DOHH2 (cell line): ENCODE measurements around the gene INO80D.

Experiments
- EZH2phosphoT487 ChIP-seq: fragments of 200-600 bp; sonication (generic); IDR thresholded peaks from 2 replicates; pipeline ENCODE4 v1.6.1; 2017; ENCODE audit warnings: borderline replicate concordance, mild to moderate bottlenecking, antibody characterized with exemption, low read length, moderate library complexity, mixed read lengths
- TF ChIP-seq, protein P1 (sequence below): fragments of 200-600 bp; sonication (generic); IDR thresholded peaks from one replicate; pipeline ENCODE4 v1.5.1; 2014; ENCODE audit warnings: antibody characterized with exemption, mild to moderate bottlenecking, low read depth, low read length; ENCODE audit not compliant: poor library complexity, severe bottlenecking

DNA sequence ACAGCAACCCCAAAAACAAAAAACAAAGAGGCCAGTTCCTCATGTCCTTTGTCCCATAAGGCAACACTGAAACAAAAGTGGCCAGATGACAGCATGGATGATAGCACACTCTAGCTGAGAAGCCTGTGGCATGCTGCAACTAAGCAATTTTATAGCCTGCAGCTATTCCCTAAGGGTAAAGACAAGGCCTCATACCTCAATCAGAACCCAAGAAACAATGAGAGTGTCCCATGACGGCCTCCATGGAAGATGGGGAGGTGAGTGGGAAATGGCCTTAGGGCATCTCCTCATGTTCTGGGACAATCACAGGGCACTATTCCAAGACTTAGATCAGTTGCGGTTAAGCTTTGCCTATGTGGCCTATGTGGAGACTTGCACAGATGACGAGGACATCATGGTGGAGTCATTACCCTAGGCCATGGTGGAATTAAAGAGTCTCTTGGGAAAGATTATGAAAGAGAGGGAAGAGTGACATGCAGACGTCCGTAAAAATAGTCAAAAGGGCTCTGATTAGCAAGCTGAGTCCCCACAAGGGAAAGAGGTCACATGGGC is 103.1 kb downstream of the INO80D start:
- TF ChIP-seq, protein P1, sequence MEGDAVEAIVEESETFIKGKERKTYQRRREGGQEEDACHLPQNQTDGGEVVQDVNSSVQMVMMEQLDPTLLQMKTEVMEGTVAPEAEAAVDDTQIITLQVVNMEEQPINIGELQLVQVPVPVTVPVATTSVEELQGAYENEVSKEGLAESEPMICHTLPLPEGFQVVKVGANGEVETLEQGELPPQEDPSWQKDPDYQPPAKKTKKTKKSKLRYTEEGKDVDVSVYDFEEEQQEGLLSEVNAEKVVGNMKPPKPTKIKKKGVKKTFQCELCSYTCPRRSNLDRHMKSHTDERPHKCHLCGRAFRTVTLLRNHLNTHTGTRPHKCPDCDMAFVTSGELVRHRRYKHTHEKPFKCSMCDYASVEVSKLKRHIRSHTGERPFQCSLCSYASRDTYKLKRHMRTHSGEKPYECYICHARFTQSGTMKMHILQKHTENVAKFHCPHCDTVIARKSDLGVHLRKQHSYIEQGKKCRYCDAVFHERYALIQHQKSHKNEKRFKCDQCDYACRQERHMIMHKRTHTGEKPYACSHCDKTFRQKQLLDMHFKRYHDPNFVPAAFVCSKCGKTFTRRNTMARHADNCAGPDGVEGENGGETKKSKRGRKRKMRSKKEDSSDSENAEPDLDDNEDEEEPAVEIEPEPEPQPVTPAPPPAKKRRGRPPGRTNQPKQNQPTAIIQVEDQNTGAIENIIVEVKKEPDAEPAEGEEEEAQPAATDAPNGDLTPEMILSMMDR = no peak
- no peak for TF ChIP-seq EZH2phosphoT487
